Gastroesophageal sphincter (tissue), 3 donors: ENCODE measurements around the gene RNASE4.

Experiments used
- CTCF ChIP-seq, 4 experiments: fragments of 200-600 bp in 2 of 4; fragments of 450-650 bp in 2 of 4; sonication (generic) in 1 of 4; IDR thresholded peaks; one replicate each; pipeline ENCODE4 v1.5.1; 2017 to 2019; ENCODE audit warnings: antibody characterized with exemption in 4 of 4, mild to moderate bottlenecking in 2 of 4, moderate library complexity in 2 of 4
- EP300 ChIP-seq: sonication (generic); formaldehyde crosslinking; IDR thresholded peaks from one replicate; pipeline ENCODE4 v1.6.1; 2017; ENCODE audit warnings: antibody characterized with exemption, mild to moderate bottlenecking
- POLR2A ChIP-seq, 2 donors: fragments of 450-650 bp; IDR thresholded peaks; one replicate each; pipeline ENCODE4 v1.6.1; 2017; ENCODE audit warnings: antibody characterized with exemption in 2 of 2, mild to moderate bottlenecking in 2 of 2, moderate library complexity in 1 of 2
- POLR2AphosphoS5 ChIP-seq: sonication (generic); formaldehyde crosslinking; IDR thresholded peaks from one replicate; pipeline ENCODE4 v1.6.1; 2017; ENCODE audit warnings: antibody characterized with exemption

GRCh38 chr14:20720741-20721140, 36.4 kb downstream of the RNASE4 start:
- no peak for TF ChIP-seq CTCF (IDR thresholded peaks at IDR 0.05)
- no peak for TF ChIP-seq POLR2AphosphoS5
- TF ChIP-seq POLR2A (IDR thresholded peaks at IDR 0.05), result no peak
- TF ChIP-seq EP300, result no peak
